ENCODE data around the gene SUPT6H. TPM values are rescaled to one million over a fixed set of nuclear protein-coding genes. Genes with fewer than 3 reads are reported as not detected.
A peak's percentile ranks its signal among the peaks of the same experiment; 100 is the strongest.

SUPT6H gene
- total and polyA plus RNA-seq, 9 of the 15 experiments (the other 6 are each of a cell fraction or from before 2014, with no cell fraction given) = 1.7 to 77.7 (median 49.2) TPM

GRCh38 chr17:28746611-28747050 is 84.6 kb downstream of the SUPT6H start:
- peak overlapping the region; percentile 93 to 99; a peak in 3 of 4 replicates for H3K9ac ChIP-seq (ENCODE audit: insufficient read depth in 1 of 2, low read depth in 2 of 2, low read length in 2 of 2)
- ChIA-PET CTCF (ENCODE audit: low intra/inter-chr PET ratio) (interaction anchor here (6.8 kb wide), 1 partner anchor 19 kb away, joined by 117 read pairs; the partner anchor contains the start of genes NEK8 and TLCD1), POLR2A (interaction anchor here (0.6 to 17.4 kb wide), 12 partner anchors 10 to 205 kb away, joined by 3 to 367 read pairs (median 4); partner anchors contain the start of genes NEK8, RPL23A and TLCD1)
- peaks cover 68% of the 10 kb centered on the region for H3K36me3 ChIP-seq (ENCODE audit: control insufficient read depth, insufficient read depth, low read length)
- intact Hi-C loops (cut with micrococcal nuclease) = no loop called here
- H3K9me3 ChIP-seq (replicated peaks; ENCODE audit: control insufficient read depth, insufficient read depth, low read depth, low read length) = no peaks in the 10 kb centered on the region
- no peaks in the 10 kb centered on the region for H3K9me1 ChIP-seq (ENCODE audit: control insufficient read depth, insufficient read depth, low read length)
- no peak overlapping the region for H2AFZ ChIP-seq (ENCODE audit: low read depth, low read length)
- peak in 2 of 4 experiments; percentile 33 to 49 for DNase-seq (ENCODE audit: extremely low read depth in 1 of 4, low spot score in 3 of 4)
- ATAC-seq = no peak
- WGBS (ENCODE audit: insufficient coverage, low coverage, missing lambda C conversion rate) = 70% methylated on average over 5 of the region's 5 CpGs
- peak overlapping the region; percentile 94; the same call in 1 of the 2 replicates for H3K4me2 ChIP-seq (ENCODE audit: insufficient read depth, low read length)
- in situ Hi-C loops (cut with MboI) = no loop called here
- H3K27ac ChIP-seq (ENCODE audit: extremely low read depth, low read depth, low read length) = peak overlapping the region; percentile 96; the same call in 1 of the 3 replicates
- no peak for FAIRE-seq
- no peak overlapping the region for H3K4me3 ChIP-seq
- H4K20me1 ChIP-seq (replicated peaks; ENCODE audit: control insufficient read depth, insufficient read depth, low read length) = peaks cover 27% of the 10 kb centered on the region
- H3K27me3 ChIP-seq (ENCODE audit: control insufficient read depth in 2 of 2, insufficient read depth in 2 of 2, low read length in 2 of 2) = no peaks in the 10 kb centered on the region
- TF ChIP-seq RBM39 (optimal IDR thresholded peaks at IDR 0.05; ENCODE audit: low read depth, low read length) (no peak), E2F3 (CRISPR knock-in tag; IDR thresholded peaks at IDR 0.05) (no peak), POLR2AphosphoS5 (IDR thresholded peaks at IDR 0.05; ENCODE audit: control insufficient read depth, insufficient read depth, low read depth, low read length) (0 out of 2 replicates have a peak, but pooled peaks have one; percentile 3), STAT5A (IDR thresholded peaks at IDR 0.05; ENCODE audit: borderline replicate concordance, low read length) (no peak)
- H3K4me1 ChIP-seq (replicated peaks in 1 of 2; ENCODE audit: control insufficient read depth in 2 of 2, insufficient read depth in 2 of 2, low read length in 2 of 2) = peaks cover 33 to 71% of the 10 kb centered on the region in 2 experiments
- peaks cover 65% of the 10 kb centered on the region for H3K79me2 ChIP-seq (ENCODE audit: control insufficient read depth, insufficient read depth, low read length)
- no TSS peak for BruUV-seq (replicated peaks)

All from K562 (cell line).